ENCODE measurements around the gene SLTM.
"Not testable (repeated sequence)": the region's sequence is repeated elsewhere in the genome, so short reads cannot be mapped to it uniquely, and the experiment has no call there.

Gene SLTM

DNA sequence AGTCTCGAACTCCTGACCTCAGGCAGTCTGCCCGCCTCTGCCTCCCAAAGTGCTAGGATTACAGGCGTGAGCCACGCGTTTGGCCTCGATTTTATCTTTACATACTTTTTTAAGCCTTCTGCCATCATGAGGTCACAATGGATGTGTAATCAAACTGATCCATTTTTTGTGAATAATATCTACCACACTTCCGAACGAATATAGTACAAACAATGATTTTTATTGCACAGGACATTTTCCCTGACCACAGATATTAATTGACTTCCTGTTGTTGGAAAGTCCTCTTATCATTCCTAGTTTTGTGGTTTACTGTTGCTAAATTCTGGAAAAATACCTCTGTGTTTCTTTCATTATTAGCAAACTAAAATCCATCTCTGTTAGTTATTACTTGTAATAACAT lies 93.4 kb downstream of the SLTM start:
- TF ChIP-seq ZNF274 (IDR thresholded peaks at IDR 0.05; ENCODE audit: low read depth, low read length), result no peak
- H3K4me3 ChIP-seq (ENCODE audit: low read length), result no peak overlapping the region

DNA sequence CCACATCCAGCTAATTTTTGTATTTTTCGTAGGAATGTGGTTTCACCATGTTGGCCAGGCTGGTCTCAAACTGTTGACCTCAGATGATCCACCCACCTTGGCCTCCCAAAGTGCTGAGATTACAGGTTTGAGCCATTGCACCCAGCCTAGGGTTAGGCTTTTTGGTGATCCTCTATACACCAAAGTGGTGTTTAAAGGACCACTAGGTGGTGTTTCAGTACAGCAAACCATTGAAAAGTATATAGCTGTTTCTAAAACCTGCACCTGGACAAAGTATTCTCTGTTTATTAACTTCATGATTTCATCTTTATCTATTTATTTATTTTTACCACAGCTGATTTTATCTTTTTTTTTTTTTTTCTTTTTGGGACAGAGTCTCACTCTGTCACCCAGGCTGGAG lies 94.0 kb downstream of the SLTM start:
- TF ChIP-seq ZNF274 (IDR thresholded peaks at IDR 0.05; ENCODE audit: low read depth, low read length), result no peak
- H3K4me3 ChIP-seq (ENCODE audit: low read length), result no peak overlapping the region

DNA sequence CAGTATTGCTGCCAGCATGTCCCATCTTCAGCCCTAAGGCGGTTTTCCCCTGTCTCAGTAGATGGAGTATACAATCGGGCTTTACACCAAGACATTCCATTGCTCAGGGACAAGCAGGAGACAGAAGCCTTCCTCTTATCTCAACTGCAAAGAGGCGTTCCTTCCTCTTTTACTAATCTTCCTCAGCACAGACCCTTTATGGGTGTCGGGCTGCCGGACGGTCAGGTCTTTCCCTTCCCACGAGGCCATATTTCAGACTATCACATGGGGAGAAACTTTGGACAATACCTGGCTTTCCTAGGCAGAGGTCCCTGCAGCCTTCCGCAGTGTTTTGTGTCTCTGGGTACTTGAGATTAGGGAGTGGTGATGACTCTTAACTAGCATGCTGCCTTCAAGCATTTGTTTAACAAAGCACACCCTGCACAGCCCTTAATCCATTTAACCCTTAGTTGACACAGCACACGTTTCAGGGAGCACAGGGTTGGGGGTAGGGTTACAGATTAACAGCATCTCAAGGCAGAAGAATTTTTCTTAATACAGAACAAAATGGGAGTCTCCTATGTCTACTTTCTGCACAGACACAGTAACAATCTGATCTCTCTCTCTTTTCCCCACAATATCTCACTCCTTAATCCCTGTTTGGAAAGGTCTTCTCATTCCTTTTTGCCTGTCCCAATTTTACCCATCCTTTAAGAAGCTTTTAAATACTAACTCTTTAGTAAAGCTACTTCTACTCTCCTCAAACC lies 99.6 kb downstream of the SLTM start:
- not testable (repeated sequence) for H3K4me3 ChIP-seq (ENCODE audit: low read length)

DNA sequence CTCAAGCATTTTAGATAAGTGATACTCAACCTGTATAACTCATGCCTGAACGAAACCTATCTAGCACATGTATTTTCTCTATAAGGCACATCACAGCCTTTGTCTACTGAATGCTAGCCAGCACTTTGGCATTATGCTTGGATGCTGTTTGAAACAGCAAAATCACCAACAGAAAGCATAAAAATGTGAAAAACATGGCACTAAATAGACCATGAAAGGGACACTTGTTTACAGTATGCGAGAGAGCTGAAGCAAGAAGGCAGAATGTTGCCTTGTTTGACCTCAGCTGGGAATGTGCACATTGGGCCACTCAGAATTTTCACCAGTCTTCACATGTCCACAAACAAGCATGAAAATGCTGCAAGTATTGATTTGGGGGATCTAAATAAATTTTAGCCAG lies 102.9 kb downstream of the SLTM start:
- TF ChIP-seq ZNF274 (IDR thresholded peaks at IDR 0.05; ENCODE audit: low read depth, low read length), result no peak
- no peak overlapping the region for H3K4me3 ChIP-seq (ENCODE audit: low read length)
